GM19324 (cell line): Measurements from ENCODE around the gene RAB6C.
"Not testable (repeated sequence)": the region's sequence is repeated elsewhere in the genome, so short reads cannot be mapped to it uniquely, and the experiment has no call there.

ENCODE experiments used
- ATAC-seq: cut with Tn5 transposase; IDR thresholded peaks from one replicate; pipeline ENCODE4 v1.9.1; 2021; ENCODE audit warnings: mild to moderate bottlenecking, moderate library complexity; ENCODE audit not compliant: unreplicated experiment, low FRiP score

RAB6C gene

GRCh38 chr2:129992415-129993006 lies 13.0 kb downstream of the RAB6C start:
- ATAC-seq = not testable (repeated sequence)

GRCh38 chr2:129993151-129993550 lies 13.7 kb downstream of the RAB6C start:
- not testable (repeated sequence) for ATAC-seq

DNA sequence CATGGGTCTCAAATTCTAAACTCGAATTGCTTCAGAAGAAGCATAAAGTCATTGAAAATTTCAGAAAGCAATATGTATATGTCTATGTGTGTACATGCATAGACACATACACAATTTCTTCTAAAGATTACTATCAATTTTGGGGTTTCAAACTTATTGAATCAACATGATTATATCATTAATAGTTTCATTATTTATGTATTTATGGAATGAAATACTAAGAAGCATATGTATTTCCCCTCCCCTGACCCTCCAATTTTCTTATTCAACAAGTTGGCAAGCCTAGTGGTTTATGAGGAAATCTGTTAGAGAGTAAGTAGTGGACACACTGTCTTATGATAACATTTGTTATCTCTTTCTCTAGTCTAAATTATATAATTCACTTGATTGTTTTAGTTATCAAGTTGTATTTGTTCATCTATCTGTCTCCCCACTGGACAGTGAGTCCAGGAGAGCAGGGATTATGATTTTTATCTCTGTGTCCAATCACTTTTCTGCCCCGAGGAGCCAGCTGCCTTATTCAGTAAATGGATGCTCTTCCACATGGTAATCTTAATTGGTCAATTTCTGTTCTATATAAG lies 17.3 kb downstream of the RAB6C start:
- not testable (repeated sequence) for ATAC-seq

- ATAC-seq = not testable (repeated sequence)
Measured at GRCh38 chr2:129998771-129999170, 19.3 kb downstream of the RAB6C start.

DNA sequence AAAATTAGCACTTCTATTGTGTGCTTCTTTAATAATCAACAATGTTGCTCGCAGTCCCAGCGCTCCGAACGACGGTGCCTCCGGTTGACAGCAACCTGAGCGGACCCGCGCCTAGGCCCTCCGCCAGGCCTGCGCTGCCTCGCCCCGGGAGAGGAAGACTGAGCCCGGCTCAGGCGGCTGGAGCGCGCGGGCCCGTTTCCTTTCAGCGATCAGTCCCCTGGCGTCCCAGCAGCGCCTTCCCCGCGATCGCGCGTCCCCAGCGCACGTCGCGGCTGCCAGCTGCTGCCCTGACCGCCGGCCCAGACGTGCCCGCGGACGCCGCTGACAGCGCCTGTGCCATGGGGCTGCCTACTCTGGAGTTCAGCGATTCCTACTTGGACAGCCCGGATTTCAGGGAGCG lies 26.4 kb downstream of the RAB6C start:
- not testable (repeated sequence) for ATAC-seq

DNA sequence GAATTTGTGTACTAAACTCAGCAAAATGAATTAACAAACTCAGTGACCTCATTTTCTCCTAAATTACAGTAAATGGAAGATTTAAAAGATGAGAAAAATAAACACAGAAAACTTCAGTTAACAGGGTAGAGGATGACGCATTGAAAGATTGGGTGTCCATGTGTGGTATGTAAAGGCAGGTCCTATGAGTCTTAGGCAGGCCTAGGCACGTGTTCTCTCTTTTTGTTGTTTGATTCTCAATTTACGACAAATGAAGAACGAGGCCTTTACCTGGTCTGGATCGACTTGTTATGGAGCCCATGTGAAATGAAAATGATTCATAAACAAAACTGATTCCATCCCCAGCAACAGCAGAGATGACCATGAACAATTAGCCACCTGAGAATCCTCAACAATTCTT lies 37.2 kb downstream of the RAB6C start:
- ATAC-seq = not testable (repeated sequence)

DNA sequence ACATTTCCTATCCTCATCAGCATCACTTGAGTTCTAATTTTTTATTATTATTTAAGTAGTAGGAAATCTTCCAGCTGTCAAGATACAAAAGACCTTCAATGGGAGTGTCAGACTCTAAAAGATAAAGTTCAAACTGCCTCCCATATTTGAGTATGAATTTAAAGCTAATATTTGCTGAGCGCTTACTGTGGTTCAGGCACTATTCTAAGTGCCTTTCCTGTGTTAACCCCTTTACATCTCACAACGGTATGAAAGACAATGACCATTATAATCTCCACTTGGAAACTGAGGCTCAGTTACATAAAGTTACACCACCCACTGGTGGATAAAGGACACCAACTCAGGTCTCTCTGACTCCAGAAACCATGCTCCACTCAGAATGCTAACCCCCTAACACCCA lies 39.9 kb downstream of the RAB6C start:
- ATAC-seq = no peak

- ATAC-seq = not testable (repeated sequence)
Measured at GRCh38 chr2:130020069-130020468, 40.6 kb downstream of the RAB6C start.

DNA sequence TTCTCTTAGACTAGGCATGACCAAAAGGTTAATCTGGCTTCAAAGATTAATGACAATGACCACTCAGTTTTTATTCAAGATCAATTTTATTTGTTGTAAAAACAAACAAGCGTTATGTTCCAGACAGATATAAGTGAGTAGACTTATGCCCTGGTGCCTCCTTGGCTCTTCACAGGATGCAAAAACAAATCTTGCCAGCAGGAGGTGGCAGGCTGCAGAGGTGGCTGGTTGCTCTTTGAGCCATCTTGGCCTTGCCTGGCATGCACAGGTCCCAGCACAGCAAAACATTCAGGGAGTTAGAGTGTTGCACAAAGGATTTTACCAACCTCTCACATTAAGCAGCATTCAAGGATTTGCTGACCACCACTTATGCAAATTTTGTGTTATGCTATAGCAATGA lies 46.5 kb downstream of the RAB6C start:
- ATAC-seq = not testable (repeated sequence)
